GM21723 (cell line): ENCODE results near the gene TSPEAR.
"Not testable (repeated sequence)": the region's sequence is repeated elsewhere in the genome, so short reads cannot be mapped to it uniquely, and the experiment has no call there.

Source experiments
- ATAC-seq: cut with Tn5 transposase; IDR thresholded peaks from one replicate; pipeline ENCODE4 v1.9.1; 2021; ENCODE audit warnings: mild to moderate bottlenecking, moderate library complexity; ENCODE audit not compliant: unreplicated experiment

Gene TSPEAR

GRCh38 chr21:44656868-44657267, 54.5 kb downstream of the TSPEAR start:
- no peak for ATAC-seq

DNA sequence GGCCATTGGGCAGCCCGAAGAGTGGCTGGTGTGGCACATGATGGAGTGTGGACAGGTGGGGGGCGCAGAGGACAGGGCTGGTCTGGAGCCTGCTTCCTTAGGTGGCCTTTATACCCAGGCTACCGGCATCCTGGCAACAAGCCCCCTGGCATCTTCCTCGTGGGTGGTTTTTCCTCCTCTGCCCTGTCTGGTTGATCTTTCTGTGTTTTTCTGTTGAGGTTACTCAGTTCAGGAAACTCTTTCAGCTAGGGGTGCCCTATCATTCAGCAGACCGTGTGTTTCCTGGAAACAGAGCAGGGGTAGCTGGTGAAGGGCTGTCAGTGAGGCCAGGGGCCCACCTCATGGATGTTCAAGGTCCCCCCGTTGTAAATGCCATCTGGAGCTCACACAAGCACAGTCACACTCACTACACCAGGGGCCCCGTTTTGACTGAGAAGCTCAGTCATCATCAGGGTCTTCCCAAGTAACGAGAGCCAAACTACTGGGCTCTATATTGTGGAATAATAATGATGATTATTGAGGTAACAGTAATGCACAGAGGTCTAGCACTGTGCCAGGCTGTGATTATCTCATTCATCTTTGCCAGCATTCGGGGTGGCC, 56.7 kb downstream of the TSPEAR start, which contains the start of gene KRTAP12-4:
KRTAP12-4 (minus strand) TSS at position 84 of the 600 bp plus-strand sequence; CDS start at position 39, 45 bp downstream.
- no peak for ATAC-seq

- ATAC-seq: no peak
Measured at GRCh38 chr21:44653656-44654575, 57.5 kb downstream of the TSPEAR start.

DNA sequence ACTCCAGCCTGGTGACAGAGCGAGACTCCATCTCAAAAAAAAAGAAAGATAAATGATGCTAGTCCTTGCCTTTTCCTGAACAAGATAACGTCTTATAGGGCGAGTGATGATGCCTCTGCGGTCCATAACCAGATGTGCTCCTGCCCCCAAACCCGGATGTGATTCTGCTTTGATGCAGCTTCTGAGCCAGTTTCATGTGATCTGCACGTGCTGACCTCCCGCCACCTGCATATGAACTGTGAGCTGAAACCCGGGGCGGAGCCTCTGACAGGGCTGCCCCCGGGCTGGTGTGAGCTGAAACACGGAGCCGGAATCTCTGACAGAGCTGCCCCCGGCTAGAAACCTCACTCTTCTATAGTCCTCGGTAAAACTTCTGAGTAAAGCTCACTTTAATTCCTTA, 58.2 kb downstream of the TSPEAR start:
- no peak for ATAC-seq

DNA sequence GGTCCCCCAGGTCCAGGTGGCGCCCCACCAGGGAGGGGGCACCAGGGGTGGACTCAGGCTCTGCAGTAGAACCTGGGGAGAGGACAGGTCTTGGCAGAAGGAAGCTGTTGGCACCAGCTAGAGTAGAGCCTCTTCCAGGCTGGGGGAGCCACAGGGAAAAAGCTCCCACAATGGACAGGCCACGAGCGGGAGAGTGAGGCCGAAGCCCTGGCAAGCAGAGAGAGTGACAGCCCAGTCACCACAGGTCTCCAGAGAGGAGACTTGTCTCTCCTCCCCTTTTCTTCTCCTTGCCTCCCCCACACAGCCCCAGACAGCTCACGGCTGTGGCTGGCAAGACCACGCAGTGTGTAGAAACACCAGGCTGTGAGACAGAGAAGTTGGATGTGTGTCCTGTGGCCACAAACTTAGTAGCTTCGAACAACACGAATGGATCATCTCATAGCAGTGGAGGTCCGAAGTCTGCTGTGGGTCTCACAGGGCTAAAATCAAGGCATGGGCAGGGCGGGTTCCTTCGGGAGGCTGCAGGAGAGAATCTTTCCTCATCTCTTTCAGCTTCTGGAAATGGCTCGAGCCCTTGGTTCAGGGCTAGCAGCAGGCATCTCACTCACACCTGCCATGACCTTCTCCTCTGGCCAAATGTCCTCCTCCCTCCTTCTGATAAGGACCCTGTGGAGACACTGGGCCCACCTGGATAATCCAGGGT, 60.2 kb downstream of the TSPEAR start:
- ATAC-seq: no peak

DNA sequence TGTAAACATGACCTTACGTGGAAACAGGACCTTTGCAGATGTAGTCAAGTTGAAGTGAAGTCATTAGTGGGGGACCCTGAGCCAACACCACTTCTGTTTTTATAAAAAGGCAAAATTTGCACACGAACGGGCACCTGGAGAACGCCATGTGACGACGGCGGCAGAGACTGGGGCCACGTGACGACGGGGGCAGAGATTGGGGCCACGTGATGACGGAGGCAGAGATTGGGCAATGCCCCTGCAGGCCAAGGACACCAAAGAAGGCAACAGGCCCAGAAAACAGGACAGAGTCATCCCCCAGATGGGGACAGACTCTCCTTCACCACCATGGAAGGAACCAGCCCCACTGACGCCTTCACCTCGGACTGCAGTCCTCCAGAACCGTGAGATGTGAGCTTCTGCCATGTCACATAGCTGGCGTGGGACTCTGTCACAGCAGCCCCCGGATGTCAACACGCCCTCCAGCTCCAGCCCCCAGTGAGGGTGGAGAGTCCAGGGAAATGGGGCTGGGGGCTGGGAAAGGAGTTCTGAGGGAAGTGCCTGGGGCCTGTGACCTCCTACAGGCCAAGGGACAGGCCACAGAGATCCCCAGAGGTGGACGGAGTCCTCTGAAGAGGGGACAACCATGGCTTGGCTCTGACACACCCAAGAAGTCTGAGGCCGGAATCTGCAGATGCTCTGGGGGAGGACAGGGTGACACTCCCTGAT, 61.0 kb downstream of the TSPEAR start:
- no peak for ATAC-seq

GRCh38 chr21:44649521-44650100, 61.8 kb downstream of the TSPEAR start:
- no peak for ATAC-seq

DNA sequence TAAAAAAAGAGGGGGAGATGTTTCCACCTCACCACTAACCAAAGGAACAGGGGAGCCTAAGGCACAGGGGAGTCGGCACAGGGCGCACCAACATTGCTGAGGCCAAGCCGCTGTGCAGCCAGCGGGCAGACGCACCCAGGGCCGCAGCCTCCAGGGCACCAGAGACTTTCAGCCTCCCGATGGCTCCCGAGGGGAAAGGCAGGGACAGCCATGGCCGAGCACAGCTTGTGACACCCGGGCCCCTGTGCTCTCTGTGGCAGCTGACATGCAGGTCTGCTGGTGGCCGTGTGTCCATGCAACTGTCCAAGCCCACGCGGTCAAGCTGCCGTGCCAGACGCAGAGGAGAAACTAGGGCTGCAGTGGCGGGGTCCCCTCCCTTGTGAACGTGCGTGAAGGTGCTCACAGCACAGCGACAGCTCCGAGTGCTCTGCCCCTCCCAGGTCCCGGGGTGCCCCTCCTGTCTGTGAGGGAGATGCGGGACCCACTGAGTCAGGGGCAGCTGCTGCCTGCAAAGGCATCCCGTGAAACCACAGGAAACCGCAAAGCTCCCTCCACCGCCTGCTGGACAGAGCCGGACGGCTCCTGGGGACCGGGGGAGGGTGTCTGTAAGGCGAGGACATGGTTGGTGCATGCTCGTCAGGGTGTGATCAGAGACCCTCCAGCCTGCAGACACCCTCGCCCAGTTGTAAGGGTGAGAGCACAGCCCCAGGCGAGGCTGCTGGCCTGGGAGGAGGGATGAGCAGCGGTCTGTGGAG, 62.6 kb downstream of the TSPEAR start:
- ATAC-seq: no peak

- no peak for ATAC-seq
Measured at GRCh38 chr21:44647222-44647552, 64.2 kb downstream of the TSPEAR start.

DNA sequence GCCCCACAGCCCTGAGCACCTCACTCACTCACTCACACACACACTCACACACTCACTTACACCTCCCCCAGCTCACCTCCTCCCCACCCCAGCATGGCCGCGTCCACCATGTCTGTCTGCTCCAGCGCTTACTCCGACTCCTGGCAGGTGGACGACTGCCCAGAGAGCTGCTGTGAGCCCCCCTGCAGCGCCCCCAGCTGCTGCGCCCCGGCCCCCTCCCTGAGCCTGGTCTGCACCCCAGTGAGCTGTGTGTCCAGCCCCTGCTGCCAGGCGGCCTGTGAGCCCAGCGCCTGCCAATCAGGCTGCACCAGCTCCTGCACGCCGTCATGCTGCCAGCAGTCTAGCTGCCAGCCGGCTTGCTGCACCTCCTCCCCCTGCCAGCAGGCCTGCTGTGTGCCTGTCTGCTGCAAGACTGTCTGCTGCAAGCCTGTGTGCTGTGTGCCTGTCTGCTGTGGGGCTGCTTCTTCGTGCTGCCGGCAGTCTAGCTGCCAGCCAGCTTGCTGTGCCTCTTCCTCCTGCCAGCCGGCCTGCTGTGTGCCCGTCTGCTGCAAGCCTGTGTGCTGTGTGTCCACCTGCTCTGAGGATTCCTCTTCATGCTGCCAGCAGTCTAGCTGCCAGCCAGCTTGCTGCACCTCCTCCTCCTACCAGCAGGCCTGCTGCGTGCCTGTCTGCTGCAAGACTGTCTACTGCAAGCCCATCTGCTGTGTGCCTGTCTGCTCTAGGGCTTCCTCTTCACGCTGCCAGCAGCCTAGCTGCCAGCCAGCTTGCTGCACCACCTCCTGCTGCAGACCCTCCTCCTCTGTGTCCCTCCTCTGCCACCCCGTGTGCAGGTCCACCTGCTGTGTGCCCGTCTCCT, 64.8 kb downstream of the TSPEAR start, which contains the start of gene KRTAP10-11:
KRTAP10-11 (plus strand) TSS at position 49 of the 856 bp plus-strand sequence; CDS start at position 94, 45 bp downstream.
- ATAC-seq: not testable (repeated sequence)

GRCh38 chr21:44644878-44645277, 66.5 kb downstream of the TSPEAR start:
- no peak for ATAC-seq

- no peak for ATAC-seq
Measured at GRCh38 chr21:44643741-44644310, 67.5 kb downstream of the TSPEAR start.

DNA sequence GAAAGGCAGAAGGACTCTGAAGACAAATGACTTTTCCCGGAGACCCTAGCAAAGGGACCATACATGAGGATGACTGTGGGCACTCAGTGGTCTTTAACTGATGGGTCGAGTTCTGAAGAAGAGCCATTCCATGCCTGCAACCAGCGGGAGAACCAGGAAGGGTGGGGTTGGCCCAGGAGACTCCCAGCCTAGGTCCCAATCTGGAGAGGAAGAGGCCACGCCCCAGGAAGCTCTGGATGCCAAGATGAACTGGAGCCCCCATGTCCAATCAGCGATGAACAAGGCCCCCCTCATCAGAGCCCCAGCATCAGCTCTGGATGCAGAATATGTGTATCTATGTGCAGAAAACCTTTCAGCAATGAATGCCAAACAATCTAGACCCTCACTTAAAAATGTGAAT, 70.6 kb downstream of the TSPEAR start:
- no peak for ATAC-seq

DNA sequence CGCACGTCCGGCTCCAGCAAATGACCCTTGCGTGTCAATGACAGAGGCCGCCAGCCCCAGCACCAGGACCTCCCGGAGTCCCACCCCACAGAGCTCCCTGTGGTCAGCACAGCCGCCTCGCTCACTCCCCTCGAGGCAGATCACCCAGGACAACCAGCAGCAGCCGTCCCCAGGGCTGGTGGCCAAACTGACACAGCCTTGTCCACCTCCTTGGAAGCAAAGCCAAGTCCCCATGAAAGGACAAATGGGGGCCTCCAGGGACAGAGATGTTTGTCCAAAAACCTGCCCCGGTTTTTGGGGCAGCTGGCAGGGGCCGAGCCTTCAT, 72.1 kb downstream of the TSPEAR start:
- no peak for ATAC-seq

- not testable (repeated sequence) for ATAC-seq
Measured at GRCh38 chr21:44638506-44639330, 72.7 kb downstream of the TSPEAR start.

DNA sequence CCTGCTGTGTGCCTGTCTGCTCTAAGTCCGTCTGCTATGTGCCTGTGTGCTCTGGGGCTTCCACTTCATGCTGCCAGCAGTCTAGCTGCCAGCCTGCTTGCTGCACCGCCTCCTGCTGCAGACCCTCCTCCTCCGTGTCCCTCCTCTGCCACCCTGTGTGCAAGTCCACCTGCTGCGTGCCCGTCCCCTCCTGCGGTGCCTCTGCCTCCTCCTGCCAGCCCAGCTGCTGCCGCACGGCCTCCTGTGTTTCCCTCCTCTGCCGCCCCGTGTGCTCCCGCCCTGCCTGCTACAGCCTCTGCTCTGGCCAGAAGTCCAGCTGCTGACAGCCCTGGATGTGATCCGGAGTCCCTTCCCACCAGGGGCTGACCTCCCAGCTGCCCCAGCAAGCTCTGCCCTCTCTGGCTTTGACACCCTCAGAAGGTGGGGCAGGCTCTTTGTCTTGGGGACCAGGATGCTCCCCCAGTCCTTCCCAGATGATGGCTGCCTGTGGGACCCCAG, 73.5 kb downstream of the TSPEAR start:
- not testable (repeated sequence) for ATAC-seq

DNA sequence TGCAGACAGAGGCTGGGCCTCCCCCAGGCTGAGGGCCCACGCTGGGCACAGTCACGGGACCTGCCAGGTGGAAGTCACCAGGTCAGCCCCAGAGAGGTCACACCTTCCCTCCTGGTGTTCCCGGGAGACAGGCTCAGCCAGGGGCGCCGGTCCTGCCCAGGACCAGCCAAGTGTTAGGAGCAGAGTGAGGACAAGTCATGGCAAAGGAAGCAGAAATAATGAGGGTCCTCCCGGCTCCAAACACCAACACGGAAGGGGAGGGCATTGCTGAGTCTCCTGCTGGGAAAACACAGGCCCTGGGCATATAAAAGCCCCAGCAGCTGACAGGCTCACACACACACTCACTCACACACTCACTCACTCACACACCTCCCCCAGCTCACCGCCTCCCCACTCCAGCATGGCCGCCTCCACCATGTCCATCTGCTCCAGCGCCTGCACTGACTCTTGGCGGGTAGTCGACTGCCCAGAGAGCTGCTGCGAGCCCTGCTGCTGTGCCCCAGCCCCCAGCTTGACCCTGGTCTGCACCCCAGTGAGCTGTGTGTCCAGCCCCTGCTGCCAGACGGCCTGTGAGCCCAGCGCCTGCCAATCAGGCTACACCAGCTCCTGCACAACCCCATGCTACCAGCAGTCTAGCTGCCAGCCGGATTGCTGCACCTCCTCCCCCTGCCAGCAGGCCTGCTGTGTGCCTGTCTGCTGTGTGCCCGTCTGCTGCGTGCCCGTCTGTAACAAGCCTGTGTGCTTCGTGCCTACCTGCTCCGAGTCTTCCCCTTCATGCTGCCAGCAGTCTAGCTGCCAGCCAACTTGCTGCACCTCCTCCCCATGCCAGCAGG, 74.1 kb downstream of the TSPEAR start, which contains the start of gene KRTAP10-10:
KRTAP10-10 (plus strand) TSS at position 339 of the 833 bp plus-strand sequence; CDS start at position 401, 62 bp downstream.
- ATAC-seq: no peak
